B cell (primary cell): Measurements from ENCODE around the gene CAMK1D. TPM values are rescaled to one million over a fixed set of nuclear protein-coding genes. Genes with fewer than 3 reads are reported as not detected.

ENCODE experiments used
- ATAC-seq: fragments of 200-7000 bp; cut with Tn5 transposase; one replicate; pipeline ENCODE4 v1.10.0; 2021; ENCODE audit warnings: low read depth, mild to moderate bottlenecking, moderate number of reproducible peaks, moderate library complexity
- CTCF ChIA-PET: fragments of 350-600 bp; sonication (Branson Sonifier 250); formaldehyde crosslinking; loops from one replicate; lab custom pipeline; 2021; ENCODE audit warnings: antibody characterized with exemption, inconsistent platforms; lab: Charles Lee
- POLR2A ChIA-PET: fragments of 350-600 bp; sonication (Branson Sonifier 250); formaldehyde crosslinking; loops from one replicate; lab custom pipeline; 2021; ENCODE audit warnings: antibody characterized with exemption; lab: Charles Lee
- DNase-seq: peaks from one replicate; pipeline ENCODE4 v3.0.0; 2013
- H2AFZ ChIP-seq: 2 replicates; pipeline ENCODE4 v1.6.1; 2012; ENCODE audit warnings: mild to moderate bottlenecking, low read depth, low read length; ENCODE audit not compliant: insufficient read depth, poor library complexity, severe bottlenecking
- H3K27ac ChIP-seq, 2 donors: 1 replicate in 1 of 2; 2 replicates in 1 of 2; pipeline ENCODE4 v1.5.1; 2012 to 2013; ENCODE audit warnings: low read length in 2 of 2, mild to moderate bottlenecking in 2 of 2, moderate library complexity in 1 of 2
- H3K27me3 ChIP-seq, 4 experiments: fragments of 200-600 bp in 1 of 4; sonication (generic) in 1 of 4; replicated peaks in 1 of 4; 1 replicate in 2 of 4; 2 replicates in 2 of 4; pipeline versions ENCODE4 v1.6.1 to v1.7.0; 2013 to 2016; ENCODE audit warnings: low read length in 3 of 4, mild to moderate bottlenecking in 2 of 4, mixed read lengths in 1 of 4, moderate library complexity in 1 of 4; ENCODE audit not compliant: insufficient read depth in 4 of 4, control insufficient read depth in 3 of 4; ENCODE audit errors: control extremely low read depth in 1 of 4
- H3K36me3 ChIP-seq, 2 experiments: replicated peaks in 1 of 2; 1 replicate in 1 of 2; 2 replicates in 1 of 2; pipeline versions ENCODE4 v1.6.1 to v1.7.1; 2013; ENCODE audit warnings: low read length in 1 of 2; ENCODE audit not compliant: insufficient read depth in 2 of 2, control insufficient read depth in 1 of 2; ENCODE audit errors: control extremely low read depth in 1 of 2, extremely low read depth in 1 of 2
- H3K4me1 ChIP-seq, 2 donors: fragments of 200-600 bp in 1 of 2; sonication (generic) in 1 of 2; 1 replicate in 1 of 2; 2 replicates in 1 of 2; pipeline versions ENCODE4 v1.5.1 to v1.6.1; 2013 to 2017; ENCODE audit warnings: low read length in 2 of 2; ENCODE audit not compliant: control insufficient read depth in 2 of 2, insufficient read depth in 2 of 2
- H3K4me2 ChIP-seq: replicated peaks from 2 replicates; pipeline ENCODE3; 2012; ENCODE audit warnings: mild to moderate bottlenecking, low read depth, low read length; ENCODE audit not compliant: poor library complexity, severe bottlenecking
- H3K4me3 ChIP-seq, 5 experiments: fragments of 200-600 bp in 1 of 5; sonication (generic) in 1 of 5; 1 replicate in 3 of 5; 2 replicates in 2 of 5; pipeline versions ENCODE4 v1.5.1 to v1.7.0; 2011 to 2016; ENCODE audit warnings: low read length in 4 of 5, mild to moderate bottlenecking in 4 of 5, low read depth in 2 of 5, control low read depth in 1 of 5, moderate library complexity in 1 of 5; ENCODE audit not compliant: insufficient read depth in 1 of 5; ENCODE audit errors: control extremely low read depth in 1 of 5, extremely low read depth in 1 of 5
- H3K79me2 ChIP-seq: fragments of 200-600 bp; sonication (generic); one replicate; pipeline ENCODE4 v1.6.0; 2016; ENCODE audit warnings: low read length; ENCODE audit not compliant: control insufficient read depth, insufficient read depth
- H3K9ac ChIP-seq: fragments of 200-600 bp; sonication (generic); 2 replicates; pipeline ENCODE4 v1.6.1; 2017; ENCODE audit warnings: mild to moderate bottlenecking, low read length, moderate library complexity
- H3K9me3 ChIP-seq, 3 donors: one replicate each; pipeline versions ENCODE4 v1.6.1 to v1.7.1; 2013; ENCODE audit warnings: low read length in 2 of 3; ENCODE audit not compliant: control insufficient read depth in 2 of 3, insufficient read depth in 1 of 3; ENCODE audit errors: control extremely low read depth in 1 of 3
- H4K20me1 ChIP-seq: 2 replicates; pipeline ENCODE4 v1.6.0; 2012; ENCODE audit warnings: mild to moderate bottlenecking, low read length; ENCODE audit not compliant: insufficient read depth, control insufficient read depth, poor library complexity, severe bottlenecking
- H3K27ac Mint-ChIP-seq: one replicate; pipeline ENCODE4 v1.8.0; 2021; ENCODE audit warnings: mixed read lengths
- H3K27me3 Mint-ChIP-seq: one replicate; pipeline ENCODE4 v1.8.0; 2021; ENCODE audit warnings: mixed read lengths
- H3K4me1 Mint-ChIP-seq: one replicate; pipeline ENCODE4 v1.8.0; 2021; ENCODE audit warnings: mixed read lengths
- H3K4me3 Mint-ChIP-seq: one replicate; pipeline ENCODE4 v1.8.0; 2021; ENCODE audit warnings: mixed read lengths
- H3K9me3 Mint-ChIP-seq: one replicate; pipeline ENCODE4 v1.8.0; 2022; ENCODE audit warnings: mixed read lengths; ENCODE audit not compliant: insufficient read depth
- CTCF ChIP-seq: fragments of 200-600 bp; IDR thresholded peaks from one replicate; pipeline ENCODE4 v1.8.0; 2022; ENCODE audit warnings: antibody characterized with exemption, mild to moderate bottlenecking
- EZH2 ChIP-seq: IDR thresholded peaks from 2 replicates; pipeline ENCODE4 v1.6.1; 2012; ENCODE audit warnings: borderline replicate concordance, low read depth, mild to moderate bottlenecking, moderate library complexity, low read length; ENCODE audit not compliant: insufficient read depth, poor library complexity, severe bottlenecking
- WGBS: methylation state at CpG from one replicate; pipeline ENCODE4 v1.1.5; 2013; ENCODE audit warnings: missing lambda C conversion rate; ENCODE audit not compliant: insufficient coverage; 5-methylcytosine and 5-hydroxymethylcytosine counted together
- intact Hi-C: fragments of 100-400 bp; cut with micrococcal nuclease; formaldehyde crosslinking; loops from one replicate; pipeline ENCODE4 v1.10.0; 2022
- polyA plus RNA-seq: library from polyadenylated mRNA; depleted of rRNA; stranded (reverse); fragments of >200 nt; gene quantifications from 2 replicates; pipeline ENCODE4 v1.2.3, GENCODE V29; 2012
- total RNA-seq, 2 donors: library from RNA; stranded (reverse); fragments of 120-200 nt in 1 of 2; gene quantifications; 1 replicate in 1 of 2; 2 replicates in 1 of 2; pipeline versions ENCODE4 v1.2.3 to v1.2.4, GENCODE V29; 2013 to 2022

Gene CAMK1D
- total and polyA plus RNA-seq, 2 donors (not counting 1 experiment from before 2014, with no cell fraction given), result 34.1 to 69.7 TPM

- no peak overlapping the region for H3K9ac ChIP-seq
- DNase-seq (no peak), ATAC-seq (no peak)
- H3K4me1 ChIP-seq, result no peaks in the 10 kb centered on the region
- Mint-ChIP-seq H3K4me3 (no peak overlapping the region), H3K9me3 (peaks cover 3% of the 10 kb centered on the region), H3K27ac (no peak overlapping the region), H3K27me3 (no peaks in the 10 kb centered on the region), H3K4me1 (no peaks in the 10 kb centered on the region)
- intact Hi-C loops, result no loop called here
- no peak overlapping the region for H3K4me2 ChIP-seq
- ChIA-PET CTCF (no interaction called here), POLR2A (no interaction called here)
- no peak overlapping the region for H2AFZ ChIP-seq
- H3K27ac ChIP-seq, result no peak overlapping the region
- H3K27me3 ChIP-seq, result no peaks in the 10 kb centered on the region
- H3K9me3 ChIP-seq, result peaks cover 0 to 16% (median 8%) of the 10 kb centered on the region in 3 donors
- H3K4me3 ChIP-seq, result no peak overlapping the region
- TF ChIP-seq EZH2, result no peak
- TF ChIP-seq CTCF, result no peak
- H3K79me2 ChIP-seq, result no peaks in the 10 kb centered on the region
- H4K20me1 ChIP-seq, result peaks cover 12% of the 10 kb centered on the region
- 96% methylated on average over 13 of the region's 14 CpGs for WGBS
- peaks cover 9 to 63% of the 10 kb centered on the region in 2 experiments for H3K36me3 ChIP-seq
Observed at GRCh38 chr10:12811826-12812225, 462.5 kb downstream of the CAMK1D start.

DNA sequence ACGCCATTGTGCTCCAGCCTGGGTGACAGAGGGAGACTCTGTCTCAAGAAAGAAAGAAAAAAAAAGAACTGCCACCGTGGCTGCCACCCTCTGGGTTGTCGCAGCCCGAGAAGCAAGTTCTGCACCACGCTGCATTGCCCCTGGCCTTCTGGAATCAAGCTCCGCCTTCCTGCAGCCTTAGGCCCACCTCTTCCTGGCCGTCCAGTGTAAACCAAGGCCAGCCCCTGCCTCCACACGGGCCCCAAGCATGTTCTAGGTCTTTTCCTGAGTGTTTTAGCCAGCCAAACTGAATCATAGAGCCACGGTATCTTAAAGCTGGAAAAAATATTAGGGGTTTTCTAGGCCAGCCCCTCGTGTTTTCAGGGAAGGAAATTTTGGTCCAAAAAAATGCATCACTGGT is 463.2 kb downstream of the CAMK1D start:
- no peak overlapping the region for H3K9ac ChIP-seq
- ATAC-seq (no peak), DNase-seq (no peak)
- no peaks in the 10 kb centered on the region for H3K79me2 ChIP-seq
- no peaks in the 10 kb centered on the region for H3K4me1 Mint-ChIP-seq
- peaks cover 12% of the 10 kb centered on the region for H4K20me1 ChIP-seq
- ChIA-PET POLR2A (no interaction called here), CTCF (no interaction called here)
- H3K27ac ChIP-seq, result no peak overlapping the region
- peaks cover 0 to 16% (median 8%) of the 10 kb centered on the region in 3 donors for H3K9me3 ChIP-seq
- no peak overlapping the region for H3K4me3 ChIP-seq
- no peaks in the 10 kb centered on the region for H3K27me3 ChIP-seq
- H3K36me3 ChIP-seq, result peaks cover 11 to 62% of the 10 kb centered on the region in 2 experiments
- TF ChIP-seq EZH2 (no peak), CTCF (no peak)
- intact Hi-C loops, result no loop called here
- no peaks in the 10 kb centered on the region for H3K4me1 ChIP-seq
- no peak overlapping the region for H3K27ac Mint-ChIP-seq
- no peaks in the 10 kb centered on the region for H3K27me3 Mint-ChIP-seq
- WGBS, result 96% methylated on average over 10 of the region's 10 CpGs
- H3K4me3 Mint-ChIP-seq, result no peak overlapping the region
- peaks cover 3% of the 10 kb centered on the region for H3K9me3 Mint-ChIP-seq
- H3K4me2 ChIP-seq, result no peak overlapping the region
- H2AFZ ChIP-seq, result no peak overlapping the region
